Loucy (cell line): ENCODE measurements around the gene PIGC.

ENCODE experiments used
- CTCF ChIP-seq: fragments of 200-600 bp; sonication (generic); conservative IDR thresholded peaks from 2 replicates; pipeline ENCODE4 v1.5.1; 2014; ENCODE audit warnings: mild to moderate bottlenecking, antibody characterized with exemption, low read length
- EZH2phosphoT487 ChIP-seq: fragments of 200-600 bp; IDR thresholded peaks from 2 replicates; pipeline ENCODE4 v1.6.1; 2018; ENCODE audit warnings: antibody characterized with exemption, mild to moderate bottlenecking, moderate library complexity, borderline replicate concordance

DNA sequence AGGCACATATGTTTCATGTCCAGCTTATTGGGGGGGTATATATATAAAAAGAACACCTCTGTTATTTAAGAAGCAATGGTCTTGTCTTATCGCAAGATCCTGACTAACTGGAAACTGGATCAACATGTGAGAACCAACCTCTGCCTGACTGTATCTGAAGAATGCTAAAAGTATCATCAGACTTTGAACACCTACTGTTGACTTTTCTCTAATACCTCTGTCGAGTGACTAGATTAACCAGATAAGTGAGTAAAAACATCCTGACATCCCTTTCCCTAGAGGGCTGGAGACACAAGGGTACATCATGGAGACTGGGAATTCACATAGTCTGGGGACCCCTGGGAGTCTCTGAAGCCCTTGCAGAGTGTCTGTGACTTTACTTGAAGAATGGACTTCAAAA, 26.3 kb upstream of the PIGC start:
- no peak for TF ChIP-seq CTCF
- no peak for TF ChIP-seq EZH2phosphoT487
